Hematopoietic multipotent progenitor cell treated with erythropoietin and hydrocortisone succinate and interleukin-3 and kit ligand, for 15 days (in vitro differentiated cells): Measurements from ENCODE around the gene BACH2.

Experiments
- DNase-seq: peaks from one replicate; pipeline ENCODE4 v3.0.0-alpha.2; 2015; ENCODE audit warnings: low spot score

The BACH2 gene

DNA sequence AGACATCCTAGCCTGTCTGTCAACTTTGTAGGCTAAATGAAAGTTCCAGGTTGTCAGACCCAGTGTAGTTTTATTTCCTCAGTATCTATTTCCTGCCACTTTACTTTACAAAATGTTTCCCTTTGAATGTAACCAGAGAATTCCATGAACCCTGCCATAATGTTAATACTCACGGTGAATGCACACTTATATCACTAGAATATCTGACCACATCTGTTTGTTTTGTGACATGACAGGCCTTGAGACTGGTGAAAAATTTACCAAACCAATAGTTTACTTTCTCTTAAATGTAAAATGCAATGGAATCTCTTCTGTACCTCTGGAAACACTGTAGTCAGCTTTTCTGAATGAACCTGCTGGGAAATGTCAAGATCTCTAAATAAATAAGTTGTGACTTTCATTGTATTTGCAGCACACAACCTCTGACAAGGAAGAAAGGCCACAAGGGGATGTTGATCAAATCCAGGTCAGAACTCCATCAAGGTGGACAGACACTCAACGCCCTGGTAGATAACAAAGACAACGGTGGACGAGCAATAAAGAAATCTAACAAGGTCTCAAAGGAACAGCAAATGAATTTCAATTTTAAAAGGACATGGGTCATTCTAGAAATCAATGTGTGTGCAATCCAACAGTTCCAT, 59.2 kb downstream of the BACH2 start:
- no peak for DNase-seq

DNA sequence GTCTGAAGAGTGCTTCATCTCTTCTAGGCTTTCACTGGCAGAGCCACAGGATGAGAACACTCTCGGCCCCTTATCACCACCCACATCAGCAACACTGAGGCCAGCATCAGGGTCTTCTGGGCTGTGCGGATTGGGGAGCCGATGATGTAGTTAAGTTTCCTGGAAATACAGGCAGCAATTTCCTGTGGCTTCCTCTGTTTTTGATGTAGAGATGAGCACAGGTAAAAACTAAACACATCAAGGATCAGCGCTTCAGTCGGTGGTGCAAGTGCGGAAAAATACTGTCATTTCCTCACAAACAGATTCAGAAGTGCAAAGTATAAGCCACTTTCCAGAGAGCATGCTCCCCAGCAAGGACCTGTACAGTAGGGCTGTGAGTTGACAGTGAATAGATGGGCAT, 62.6 kb downstream of the BACH2 start:
- DNase-seq = no peak

DNA sequence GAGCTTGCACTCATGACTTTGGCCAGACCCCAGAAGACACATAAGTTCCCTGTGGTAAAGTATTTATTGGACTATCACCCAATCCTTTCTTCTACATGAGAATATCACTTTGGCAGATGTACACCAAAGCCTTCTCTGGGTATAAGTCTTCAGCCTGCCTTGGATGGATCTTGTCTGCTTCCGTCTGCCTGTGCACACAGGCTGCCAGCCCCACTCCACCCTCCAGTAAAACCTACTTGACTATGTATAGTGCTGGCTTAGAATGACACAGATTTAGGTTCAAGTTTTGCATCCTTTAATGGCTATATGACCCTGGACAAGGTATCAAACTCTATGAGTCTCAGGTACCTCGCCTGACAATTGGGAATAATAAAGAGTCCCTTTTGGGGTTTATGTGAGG, 63.4 kb downstream of the BACH2 start:
- DNase-seq = no peak

DNA sequence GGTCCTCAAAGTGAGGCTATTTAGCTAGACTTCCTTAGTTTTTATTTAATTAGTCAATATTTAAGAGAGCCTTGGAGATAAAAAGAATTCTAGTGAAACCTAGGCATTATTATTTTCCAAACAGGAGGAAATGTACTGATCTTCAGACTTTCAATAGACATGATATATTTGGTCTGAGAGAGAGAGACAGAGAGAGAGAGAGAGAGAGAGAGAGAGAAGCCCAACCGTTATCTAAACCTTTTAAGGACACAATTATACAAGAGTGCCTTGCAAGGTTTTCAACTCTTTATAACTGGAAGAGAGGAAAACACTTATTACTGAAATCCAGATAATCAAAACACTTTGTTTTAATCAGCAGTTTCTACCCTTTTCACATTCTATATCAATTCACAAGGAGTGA, 64.8 kb downstream of the BACH2 start:
- DNase-seq = no peak

DNA sequence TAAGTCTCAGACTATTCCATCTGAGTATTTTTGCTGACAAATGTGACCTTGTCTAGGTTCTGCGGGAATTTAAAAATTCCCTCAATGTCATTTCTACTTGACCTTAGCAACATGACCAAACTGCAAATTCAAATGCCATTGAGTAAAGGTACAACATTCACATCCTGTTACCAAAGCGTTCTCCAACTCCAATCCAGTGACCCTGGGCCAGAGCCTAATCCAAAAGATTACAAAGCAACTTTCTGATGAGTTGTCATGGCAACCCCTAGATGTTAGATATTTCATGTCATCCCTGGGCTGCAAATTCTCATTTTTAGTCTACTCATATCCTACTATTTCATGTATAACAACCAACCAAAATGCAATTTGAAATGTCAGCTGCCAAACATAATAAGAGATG, 65.3 kb downstream of the BACH2 start:
- no peak for DNase-seq

DNA sequence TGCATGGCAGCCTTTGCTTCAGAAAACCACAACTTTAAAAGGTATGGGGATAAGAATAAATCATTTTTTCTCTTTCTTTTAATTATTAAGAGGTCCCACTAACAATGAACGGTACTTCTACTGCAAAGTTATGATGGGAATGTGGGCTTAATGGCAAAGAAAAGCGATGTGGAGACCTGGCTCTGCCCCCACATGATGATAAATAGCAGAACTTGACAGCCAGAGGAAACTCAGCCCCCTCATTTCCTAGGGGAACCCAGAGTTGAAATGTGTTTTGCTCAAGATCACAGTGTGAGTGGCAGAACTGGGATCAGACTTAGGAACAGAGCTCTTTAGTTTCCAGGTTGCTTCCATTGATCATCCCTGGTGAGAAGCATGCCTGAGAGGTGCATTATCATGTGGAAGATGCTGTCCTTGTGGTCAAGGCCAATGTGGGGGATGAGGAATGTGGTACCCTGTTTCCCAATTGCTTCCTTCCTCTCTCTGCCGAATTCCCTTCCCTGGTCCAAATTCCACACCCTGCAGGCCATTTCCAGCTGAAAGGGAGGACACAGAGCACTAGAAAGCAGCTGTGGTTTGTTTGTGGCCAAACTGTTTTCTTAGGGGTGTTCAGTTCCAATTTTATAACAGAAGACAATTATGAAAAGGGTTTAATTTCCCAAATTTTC, 66.0 kb downstream of the BACH2 start:
- DNase-seq = no peak

DNA sequence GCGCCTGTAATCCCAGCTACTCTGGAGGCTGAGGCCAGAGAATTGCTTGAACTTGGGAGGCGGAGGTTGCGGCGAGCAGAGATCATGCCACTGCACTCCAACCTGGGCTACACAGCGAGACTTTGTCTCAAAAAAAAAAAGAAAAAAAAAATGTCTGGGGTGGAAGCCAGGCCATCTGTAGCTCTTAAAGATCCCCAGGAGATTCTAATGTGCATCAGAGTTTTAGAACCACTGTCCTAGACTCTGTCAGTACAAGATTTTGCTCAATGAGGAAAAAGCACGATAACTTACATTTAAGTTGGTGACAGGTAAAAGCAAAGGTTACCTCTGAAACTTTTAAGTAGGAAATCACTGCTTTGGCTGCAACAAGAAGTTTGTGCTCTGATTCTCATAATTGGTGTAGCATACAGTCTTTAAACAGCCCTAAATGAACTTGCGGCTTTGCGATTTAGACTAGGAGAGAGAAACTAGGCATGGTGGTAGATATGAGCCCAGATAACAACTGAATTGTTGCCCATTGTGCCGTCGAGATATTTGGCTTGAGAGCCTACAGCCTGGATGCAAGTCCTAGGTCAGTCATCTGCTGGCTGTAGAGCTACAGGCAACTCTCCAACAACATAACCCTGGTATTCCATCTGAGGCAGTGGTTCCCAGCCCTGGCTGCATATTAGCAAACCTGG, 67.2 kb downstream of the BACH2 start:
- DNase-seq = no peak

DNA sequence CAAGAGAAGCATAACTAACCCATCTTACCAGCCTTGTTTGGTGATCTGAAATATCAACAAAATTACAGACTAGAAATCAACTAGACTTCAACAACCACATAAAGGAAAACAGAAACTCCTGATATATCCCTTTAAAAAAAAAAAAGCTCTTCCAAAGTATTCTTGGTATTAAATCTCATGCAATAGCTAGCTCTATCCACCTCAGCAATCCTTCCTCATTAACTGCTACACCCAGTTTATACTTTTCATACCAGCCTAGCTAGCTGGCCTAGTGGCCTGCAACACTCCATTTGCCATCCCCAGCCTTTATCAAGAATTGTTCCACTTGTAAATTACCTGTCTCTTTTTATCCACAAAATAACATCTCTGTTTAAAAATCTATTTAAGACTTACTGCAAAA, 69.0 kb downstream of the BACH2 start:
- DNase-seq = no peak

DNA sequence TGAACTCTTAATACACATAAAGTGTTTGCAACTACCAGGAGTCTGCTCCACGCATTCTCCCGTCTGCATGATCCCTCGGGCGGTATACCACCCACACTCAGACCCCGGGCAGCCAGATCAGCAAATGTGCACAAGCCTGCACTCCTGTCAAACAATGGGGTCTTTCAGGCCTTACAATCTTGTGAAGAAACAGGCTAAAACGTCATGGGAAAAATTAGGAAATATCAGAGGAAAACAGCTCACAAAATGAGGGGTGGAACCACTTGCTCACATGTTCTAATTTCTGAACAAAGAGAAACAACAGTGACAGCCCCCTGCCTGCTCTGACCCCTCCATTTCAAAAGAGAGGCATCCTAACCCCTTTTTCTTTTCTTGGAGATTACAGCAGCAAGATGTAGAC, 69.4 kb downstream of the BACH2 start:
- no peak for DNase-seq

DNA sequence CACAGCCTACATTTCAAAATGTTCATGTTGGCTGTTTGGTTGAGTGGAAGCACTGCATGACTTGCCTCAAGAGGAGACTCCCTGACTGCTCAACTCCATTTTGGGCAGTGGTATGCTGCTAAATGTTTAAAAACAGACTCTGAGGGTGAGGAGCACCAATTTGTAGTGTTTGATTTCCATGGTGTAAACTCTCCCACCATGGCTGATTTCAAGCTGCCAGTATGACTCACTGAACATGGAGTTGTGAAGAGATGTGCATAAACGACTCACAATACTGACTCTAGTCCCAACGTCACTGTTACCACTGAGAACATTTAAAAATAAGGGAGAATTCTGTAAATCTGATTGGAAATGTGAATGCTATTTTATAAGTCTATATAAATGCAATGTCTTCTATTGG, 70.4 kb downstream of the BACH2 start:
- no peak for DNase-seq

DNA sequence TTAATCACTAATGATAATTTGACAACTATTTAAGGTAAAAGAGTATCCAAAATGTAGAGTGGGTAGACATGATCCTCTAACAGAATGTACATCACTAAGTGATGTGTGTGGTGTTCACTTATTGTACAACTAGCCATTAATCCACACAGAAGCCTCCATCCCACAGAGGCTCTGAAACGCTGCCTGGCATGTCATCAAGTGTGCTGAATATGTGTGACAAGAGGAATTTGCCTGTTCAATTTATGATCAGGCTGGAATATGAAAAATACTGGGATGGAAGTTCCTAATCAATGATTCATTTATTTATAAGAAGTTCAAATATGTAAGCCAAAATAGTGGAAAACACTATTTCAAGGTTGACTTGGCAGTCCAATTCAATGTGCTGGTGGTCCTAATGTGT, 72.4 kb downstream of the BACH2 start:
- DNase-seq = no peak

DNA sequence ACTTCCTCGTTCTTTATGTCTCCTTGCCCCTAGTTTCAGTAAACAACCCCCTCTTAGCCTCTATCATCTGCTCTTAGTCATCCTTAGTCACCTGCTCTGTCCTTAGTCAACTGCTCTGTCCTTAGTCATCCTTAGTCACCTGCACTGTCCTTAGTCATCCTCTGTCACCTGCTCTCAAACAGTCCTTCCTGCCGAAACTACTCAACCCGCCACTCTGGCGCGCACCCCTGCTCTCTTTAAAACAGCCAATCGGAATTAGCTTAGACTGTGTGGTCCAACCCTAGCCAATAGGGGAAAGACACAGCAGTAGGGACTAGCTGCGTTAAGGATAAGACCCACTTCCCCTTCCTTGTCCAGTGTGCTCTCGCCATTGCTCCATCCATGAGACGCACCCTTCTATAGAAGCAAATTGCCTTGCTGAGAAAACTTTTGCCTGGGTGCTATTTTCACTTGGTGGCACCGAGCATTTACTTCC, 73.9 kb downstream of the BACH2 start:
- DNase-seq = peak; percentile 16

DNA sequence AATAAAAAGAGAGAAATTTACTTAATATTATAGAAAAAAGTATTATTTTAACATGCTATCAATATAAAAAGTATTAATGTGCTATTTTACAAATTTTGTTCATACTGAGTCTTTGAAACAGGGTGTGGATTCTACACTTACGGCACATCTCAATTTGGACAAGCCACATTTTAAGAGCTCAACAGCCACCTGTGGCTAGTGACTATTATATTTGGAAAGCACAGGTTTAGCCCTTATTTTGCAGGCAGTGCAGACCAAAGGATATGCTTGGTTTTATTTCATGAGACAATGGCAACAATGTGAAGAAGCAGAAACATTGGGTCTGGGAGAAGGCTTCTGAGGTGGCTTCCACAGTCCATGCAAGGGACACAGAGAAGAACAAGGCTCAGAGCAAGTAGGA, 74.6 kb downstream of the BACH2 start:
- no peak for DNase-seq

DNA sequence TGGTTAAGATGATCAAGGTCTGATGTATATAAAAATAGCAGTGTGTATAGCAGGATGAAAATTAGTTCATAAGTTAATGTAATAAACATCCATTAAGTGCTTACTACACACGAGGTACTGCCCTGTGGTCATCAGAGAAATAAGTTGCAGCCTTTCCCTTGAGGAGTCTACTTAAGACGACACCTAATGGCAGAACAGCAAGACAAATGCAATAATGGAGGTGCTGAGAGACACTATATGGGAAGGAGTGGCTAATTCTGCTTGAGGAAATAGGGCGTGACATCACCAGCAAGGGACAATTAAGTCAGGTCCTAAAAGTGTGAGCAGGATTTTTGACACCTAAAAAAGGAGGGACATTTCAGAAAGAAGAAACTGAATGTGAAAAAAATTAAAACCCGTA, 75.2 kb downstream of the BACH2 start:
- no peak for DNase-seq

DNA sequence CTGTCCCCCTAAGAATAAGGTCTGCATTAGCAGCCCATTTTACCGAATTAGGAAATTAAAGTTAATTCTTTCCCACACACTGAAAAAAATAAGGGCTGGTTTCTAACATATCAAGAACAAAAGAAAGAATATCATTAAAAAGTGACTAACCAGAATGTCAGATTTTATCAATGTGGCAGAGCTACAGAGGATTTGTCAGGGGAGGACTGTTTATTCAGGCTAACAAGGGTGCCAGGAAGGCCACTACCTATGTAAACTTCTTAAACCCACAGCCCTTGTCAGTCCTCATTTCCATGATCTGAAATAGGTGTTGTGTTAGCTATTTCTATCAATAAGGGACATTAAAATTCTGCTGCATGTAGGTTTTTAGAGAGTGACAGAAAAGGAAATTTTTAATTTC, 76.4 kb downstream of the BACH2 start:
- no peak for DNase-seq

DNA sequence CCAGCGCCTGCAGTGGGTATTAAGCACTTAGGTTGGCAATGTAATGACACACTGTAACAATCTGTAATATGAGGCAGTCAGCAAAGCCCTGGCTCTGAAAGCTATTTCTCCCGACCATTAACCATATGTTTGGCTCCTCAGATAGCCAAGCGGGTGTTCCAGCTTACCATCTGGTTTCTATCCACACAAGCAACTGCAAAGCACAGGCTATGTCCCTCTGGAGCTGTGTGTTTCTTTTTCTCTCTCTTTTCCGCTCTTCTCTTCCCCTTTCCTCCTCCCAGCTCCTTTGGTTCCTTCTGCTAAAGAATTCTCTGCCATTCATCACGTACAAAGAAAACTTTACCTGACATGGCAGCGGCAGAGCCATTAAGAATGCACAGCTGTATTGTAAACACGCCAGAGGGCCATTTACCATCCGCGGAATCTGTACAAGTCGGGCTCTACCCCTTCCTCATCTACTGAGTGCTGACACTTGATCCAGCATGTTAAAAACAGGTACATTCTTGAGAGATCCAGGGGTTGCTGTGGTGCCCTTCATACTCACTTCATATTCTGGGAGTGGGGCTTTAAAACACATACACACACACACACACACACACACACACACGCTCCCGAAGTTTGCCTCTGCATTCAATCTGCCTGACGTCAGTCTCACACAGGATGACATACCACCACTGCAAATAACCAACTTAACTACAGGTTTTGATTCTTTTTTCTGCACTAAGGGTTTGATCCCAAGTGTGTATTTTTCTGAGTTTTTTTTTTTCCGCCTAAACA, 77.2 kb downstream of the BACH2 start:
- no peak for DNase-seq

DNA sequence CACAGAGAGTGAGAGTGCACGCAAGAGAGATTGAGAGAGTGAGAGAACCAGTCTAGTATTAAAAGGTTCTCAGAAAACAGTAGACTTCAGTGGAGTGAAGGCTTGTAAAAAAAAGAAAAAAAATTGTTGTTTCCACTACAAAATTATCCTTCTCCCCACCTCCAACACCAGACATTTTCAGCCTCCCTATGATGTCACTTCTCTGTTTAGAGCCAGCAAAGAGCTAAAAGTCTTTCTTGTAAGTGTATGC, 77.8 kb downstream of the BACH2 start:
- DNase-seq = no peak

DNA sequence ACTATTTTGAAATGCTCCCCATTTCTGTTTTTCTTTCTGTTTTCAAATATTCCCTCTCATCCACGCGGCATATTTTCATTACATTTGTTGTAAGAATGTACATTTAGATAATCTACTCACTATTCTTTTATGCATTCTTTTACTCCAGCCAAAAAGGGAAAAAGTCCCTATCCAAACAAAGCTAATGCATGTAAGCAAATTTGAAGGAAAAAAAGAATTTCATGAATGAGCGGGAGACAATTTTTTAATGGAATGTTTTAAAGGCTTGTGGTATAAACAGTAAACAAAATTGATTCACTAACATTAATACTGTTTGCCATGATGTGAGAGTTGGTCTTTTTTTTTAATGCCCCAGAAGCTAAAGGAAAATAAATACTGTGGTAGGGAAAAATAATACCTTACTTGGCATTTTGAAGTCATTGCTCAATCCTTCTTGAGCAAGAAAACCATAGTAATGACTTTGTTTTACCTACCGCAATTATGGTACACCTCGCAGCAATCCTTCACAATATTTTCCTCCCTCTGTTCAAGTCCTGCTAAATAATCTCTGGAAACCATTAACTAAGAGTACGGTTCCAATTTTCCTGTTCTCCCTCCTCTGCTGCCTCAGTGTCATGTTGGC, 79.0 kb downstream of the BACH2 start:
- no peak for DNase-seq

DNA sequence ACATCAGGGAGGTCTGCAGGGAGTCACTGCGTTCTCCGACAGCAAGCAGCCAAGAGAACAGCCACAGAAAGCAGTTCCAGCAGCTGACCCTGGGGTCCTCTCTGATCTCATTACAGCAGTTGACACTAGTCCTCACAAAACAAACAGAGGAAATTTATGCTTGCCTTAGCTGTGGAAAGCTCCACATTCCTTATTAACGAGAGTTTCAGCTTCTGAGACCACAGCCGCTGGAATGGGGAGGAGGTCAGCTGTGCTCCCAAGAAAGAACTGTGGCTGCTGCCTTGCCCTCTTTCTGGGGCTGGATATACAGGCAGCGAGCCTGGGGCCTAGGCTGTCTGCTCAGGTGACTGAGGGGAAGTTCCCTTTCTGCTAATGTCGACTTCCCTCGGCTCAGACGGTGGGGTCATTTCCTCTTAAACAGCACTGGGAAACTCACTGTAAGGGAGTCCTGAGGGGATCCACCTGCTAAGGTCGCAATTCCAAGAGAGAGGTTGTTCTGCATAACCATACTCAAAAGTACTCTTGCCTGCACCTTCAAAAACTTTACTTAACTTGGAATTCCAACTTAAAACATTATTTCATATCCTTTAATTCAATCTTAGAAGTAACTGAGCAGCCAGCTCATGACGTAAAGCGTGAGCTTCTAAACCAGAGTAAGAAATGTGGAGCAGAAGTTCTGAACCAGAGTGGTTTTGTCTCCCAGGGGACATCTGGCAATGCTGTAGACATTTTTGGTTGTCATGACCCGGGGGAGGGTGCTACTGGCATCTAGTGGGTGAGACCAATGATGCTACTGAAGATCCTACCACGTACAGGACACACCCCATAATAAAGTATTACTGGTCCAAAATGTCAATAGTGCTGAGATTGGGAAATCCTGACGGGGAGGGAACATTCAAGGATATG, 80.3 kb downstream of the BACH2 start:
- no peak for DNase-seq

DNA sequence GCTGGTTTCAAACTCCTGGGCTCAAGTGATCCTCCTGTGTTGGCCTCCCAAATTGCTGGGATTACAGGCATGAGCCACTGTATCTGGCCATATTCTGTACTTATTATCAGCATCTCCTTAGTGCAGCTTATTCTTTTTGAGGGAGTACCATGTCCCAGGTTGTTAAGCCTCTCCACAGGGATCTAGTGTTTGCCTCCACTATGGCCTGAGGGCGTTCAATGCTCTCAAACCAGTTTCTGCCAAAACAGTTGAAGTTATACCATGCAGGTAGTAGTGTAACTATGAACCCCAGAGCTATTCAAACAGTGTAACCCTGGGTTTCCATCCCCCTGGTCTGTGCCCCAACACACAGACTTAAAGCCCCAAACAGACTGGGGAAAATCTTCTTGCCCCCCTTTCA, 81.7 kb downstream of the BACH2 start:
- no peak for DNase-seq

DNA sequence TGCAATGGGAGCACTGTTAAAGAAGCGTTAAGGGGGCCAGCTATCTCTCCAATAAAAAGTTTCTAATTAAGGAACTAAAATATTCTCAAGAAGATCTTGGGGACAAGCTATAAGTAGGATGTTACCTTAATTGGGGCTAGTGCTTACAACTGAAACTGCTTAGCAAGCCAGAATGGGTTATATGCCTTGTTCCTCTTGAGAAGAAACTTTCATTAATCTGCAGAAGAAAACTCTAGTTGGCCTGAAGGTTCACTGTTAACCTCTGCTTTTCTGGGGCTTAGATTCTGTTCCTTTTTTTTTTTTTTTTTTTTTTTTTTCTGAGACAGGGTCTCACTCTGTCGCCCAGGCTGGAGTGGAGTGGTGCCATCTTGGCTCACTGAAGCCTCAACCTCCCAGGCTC, 82.2 kb downstream of the BACH2 start:
- no peak for DNase-seq

DNA sequence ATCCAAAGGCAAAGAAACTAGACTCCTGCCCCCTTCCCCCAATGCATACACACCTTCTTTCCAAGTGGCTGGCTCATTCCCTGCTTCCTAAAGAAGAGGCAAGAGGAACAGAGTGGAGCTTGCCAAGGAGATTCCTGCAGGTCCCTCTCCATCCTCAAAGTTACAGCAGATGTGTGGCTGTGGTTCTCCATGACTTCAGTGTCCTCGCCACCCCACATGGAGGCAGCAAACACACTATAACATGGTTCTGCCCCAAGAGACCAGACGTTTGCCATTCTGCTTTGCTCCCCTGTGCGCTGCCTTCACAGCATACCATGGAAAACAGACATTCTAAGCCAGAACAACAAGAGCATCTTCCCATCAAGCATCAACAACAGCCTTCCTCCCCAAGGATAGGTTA, 84.4 kb downstream of the BACH2 start:
- no peak for DNase-seq
